PC-9 (cell line): ENCODE measurements around the gene ADSL. TPM values are rescaled to one million over a fixed set of nuclear protein-coding genes. Genes with fewer than 3 reads are reported as not detected.

ENCODE experiments used
- BruUV-seq: library from RNA; stranded (reverse); fragments of 400-500 nt; replicated peaks from 2 replicates; lab custom pipeline; 2021; lab: Mats Ljungman, UMichigan
- CTCF ChIA-PET: fragments of 300-600 bp; sonication (Branson Sonifier 250); formaldehyde crosslinking; loops from one replicate; lab custom pipeline; 2022; ENCODE audit warnings: antibody characterized with exemption; lab: Charles Lee
- POLR2A ChIA-PET: fragments of 300-600 bp; sonication (Branson Sonifier 250); formaldehyde crosslinking; loops from one replicate; lab custom pipeline; 2022; ENCODE audit warnings: antibody characterized with exemption; ENCODE audit not compliant: unreplicated experiment; lab: Charles Lee
- DNase-seq, 2 experiments: peaks; one replicate each; pipeline versions ENCODE4 v3.0.0 to v3.0.0-alpha.2; 2015 to 2022; ENCODE audit warnings: mixed read lengths in 1 of 2
- H2AFZ ChIP-seq: fragments of 200-600 bp; sonication (generic); 2 replicates; pipeline ENCODE4 v1.8.1; 2017; ENCODE audit warnings: antibody characterized with exemption
- H3F3A ChIP-seq: fragments of 200-600 bp; sonication (generic); 2 replicates; pipeline ENCODE4 v1.8.1; 2017; ENCODE audit warnings: antibody characterized with exemption, mild to moderate bottlenecking, low read depth; ENCODE audit not compliant: insufficient read depth
- H3K27ac ChIP-seq: fragments of 200-600 bp; sonication (generic); 2 replicates; pipeline ENCODE4 v1.6.1; 2016; ENCODE audit warnings: mixed run types
- H3K27me3 ChIP-seq: fragments of 200-600 bp; sonication (generic); 2 replicates; pipeline ENCODE4 v1.6.1; 2016; ENCODE audit warnings: low read depth, mixed run types; ENCODE audit not compliant: insufficient read depth
- H3K36me3 ChIP-seq: fragments of 200-600 bp; sonication (generic); 2 replicates; pipeline ENCODE4 v1.6.1; 2016; ENCODE audit warnings: low read depth, mixed run types
- H3K4me1 ChIP-seq: fragments of 200-600 bp; sonication (generic); replicated peaks from 2 replicates; pipeline ENCODE4 v1.6.1; 2016; ENCODE audit warnings: mixed run types; ENCODE audit not compliant: insufficient read depth
- H3K4me2 ChIP-seq: fragments of 200-600 bp; sonication (generic); 2 replicates; pipeline ENCODE4 v1.6.1; 2017; ENCODE audit warnings: mixed run types
- H3K4me3 ChIP-seq: fragments of 200-600 bp; sonication (generic); 2 replicates; pipeline ENCODE4 v1.6.1; 2016; ENCODE audit warnings: mixed run types
- H3K79me2 ChIP-seq: fragments of 200-600 bp; sonication (generic); 2 replicates; pipeline ENCODE4 v1.6.1; 2017; ENCODE audit warnings: low read depth, mixed run types
- H3K9me2 ChIP-seq: fragments of 200-600 bp; sonication (generic); 2 replicates; pipeline ENCODE4 v1.8.1; 2017; ENCODE audit warnings: mild to moderate bottlenecking; ENCODE audit not compliant: insufficient read depth
- H3K9me3 ChIP-seq: fragments of 200-600 bp; sonication (generic); 2 replicates; pipeline ENCODE4 v1.8.1; 2016; ENCODE audit warnings: low read depth; ENCODE audit not compliant: insufficient read depth
- H4K20me1 ChIP-seq: fragments of 200-600 bp; sonication (generic); 2 replicates; pipeline ENCODE4 v1.8.1; 2017; ENCODE audit not compliant: insufficient read depth
- EZH2 ChIP-seq: fragments of 200-600 bp; sonication (generic); IDR thresholded peaks from 2 replicates; pipeline ENCODE4 v1.8.0; 2017; ENCODE audit warnings: antibody characterized with exemption, low read depth
- intact Hi-C: fragments of 100-400 bp; cut with micrococcal nuclease; formaldehyde crosslinking; loops from one replicate; pipeline ENCODE4 v1.10.0; 2022; ENCODE audit not compliant: unreplicated experiment
- total RNA-seq: library from RNA; stranded (reverse); gene quantifications from 2 replicates; pipeline ENCODE4 v1.2.3, GENCODE V29; 2021
- TF ChIP-seq, protein P1 (sequence below): fragments of 200-600 bp; sonication (generic); conservative IDR thresholded peaks from 2 replicates; pipeline ENCODE4 v1.6.1; 2017; ENCODE audit warnings: mixed run types, antibody characterized with exemption, mild to moderate bottlenecking, moderate library complexity

ADSL gene
- total RNA-seq, 1 experiment from 2014 or later, result 56.2 TPM

DNA sequence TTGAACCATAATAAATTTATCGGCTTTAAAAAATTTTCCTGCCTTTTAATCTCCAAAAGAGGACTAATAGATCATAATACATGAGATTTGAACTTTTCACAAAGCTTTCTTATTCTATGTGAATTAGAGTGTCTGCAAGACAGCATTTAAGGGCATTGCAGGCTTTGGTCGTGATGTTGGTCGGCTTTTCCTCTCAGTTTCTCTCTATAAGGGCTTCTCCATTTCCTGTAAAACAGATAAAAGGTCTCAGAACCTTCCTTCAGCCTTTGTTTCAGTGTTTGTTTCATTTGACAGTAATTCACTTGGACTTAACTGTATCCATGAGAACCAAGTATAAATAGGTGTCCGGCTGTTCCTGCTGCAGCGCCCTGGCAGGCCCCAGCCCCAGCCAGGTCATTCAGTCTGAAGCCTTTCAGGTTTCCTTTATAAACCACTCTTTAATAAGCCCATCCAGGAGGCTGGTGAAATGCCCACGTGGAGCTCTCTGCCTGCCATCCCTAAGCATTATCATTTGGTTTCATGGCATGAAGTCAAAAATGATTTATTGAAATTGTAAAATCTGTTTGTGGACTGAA, 37.2 kb upstream of the ADSL start:
- Histone ChIP-seq H3K9me3 (no peaks in the 10 kb centered on the region), H4K20me1 (0 out of 2 replicates have a peak, but pooled peaks cover 8% of the 10 kb centered on the region), H3F3A (peaks cover 3% of the 10 kb centered on the region), H3K27me3 (no peaks in the 10 kb centered on the region), H3K79me2 (no peaks in the 10 kb centered on the region), H3K4me3 (no peak overlapping the region), H3K36me3 (peaks cover 44% of the 10 kb centered on the region), H3K4me1 (no peaks in the 10 kb centered on the region), H2AFZ (no peak overlapping the region), H3K4me2 (no peak overlapping the region), H3K27ac (no peak overlapping the region), H3K9me2 (no peaks in the 10 kb centered on the region)
- intact Hi-C loops, result no loop called here
- no peak for TF ChIP-seq EZH2
- TF ChIP-seq, protein P1, sequence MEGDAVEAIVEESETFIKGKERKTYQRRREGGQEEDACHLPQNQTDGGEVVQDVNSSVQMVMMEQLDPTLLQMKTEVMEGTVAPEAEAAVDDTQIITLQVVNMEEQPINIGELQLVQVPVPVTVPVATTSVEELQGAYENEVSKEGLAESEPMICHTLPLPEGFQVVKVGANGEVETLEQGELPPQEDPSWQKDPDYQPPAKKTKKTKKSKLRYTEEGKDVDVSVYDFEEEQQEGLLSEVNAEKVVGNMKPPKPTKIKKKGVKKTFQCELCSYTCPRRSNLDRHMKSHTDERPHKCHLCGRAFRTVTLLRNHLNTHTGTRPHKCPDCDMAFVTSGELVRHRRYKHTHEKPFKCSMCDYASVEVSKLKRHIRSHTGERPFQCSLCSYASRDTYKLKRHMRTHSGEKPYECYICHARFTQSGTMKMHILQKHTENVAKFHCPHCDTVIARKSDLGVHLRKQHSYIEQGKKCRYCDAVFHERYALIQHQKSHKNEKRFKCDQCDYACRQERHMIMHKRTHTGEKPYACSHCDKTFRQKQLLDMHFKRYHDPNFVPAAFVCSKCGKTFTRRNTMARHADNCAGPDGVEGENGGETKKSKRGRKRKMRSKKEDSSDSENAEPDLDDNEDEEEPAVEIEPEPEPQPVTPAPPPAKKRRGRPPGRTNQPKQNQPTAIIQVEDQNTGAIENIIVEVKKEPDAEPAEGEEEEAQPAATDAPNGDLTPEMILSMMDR, result no peak
- POLR2A ChIA-PET, result no interaction called here
- BruUV-seq, result no TSS peak
- no peak for DNase-seq
- CTCF ChIA-PET, result interaction anchor here (1.0 kb wide), 1 partner anchor 36 kb away, joined by 6 read pairs; no protein-coding TSS in a partner anchor

DNA sequence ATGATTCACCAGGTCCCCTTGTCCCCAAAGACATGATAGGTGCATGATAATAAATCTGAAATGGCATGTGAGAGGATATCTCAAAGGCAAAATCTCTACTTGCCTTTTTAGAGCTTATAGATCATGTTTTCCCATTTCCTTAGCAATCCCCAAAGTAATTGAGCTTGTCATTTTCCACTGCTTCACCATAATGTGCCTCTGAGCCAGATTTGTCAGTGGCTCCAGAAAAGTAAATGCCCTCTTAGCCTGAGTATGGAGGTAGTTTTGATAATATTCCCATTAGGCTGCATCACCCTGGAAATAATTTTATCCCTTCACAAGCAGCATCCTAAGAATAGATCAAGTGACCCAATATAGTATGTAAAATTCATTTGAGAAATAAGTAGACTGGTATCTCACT, 36.7 kb upstream of the ADSL start:
- no peaks in the 10 kb centered on the region for H3K79me2 ChIP-seq
- no peak overlapping the region for H3K4me3 ChIP-seq
- TF ChIP-seq EZH2, result no peak
- TF ChIP-seq, protein P1, result no peak
- H3K4me1 ChIP-seq, result no peaks in the 10 kb centered on the region
- H2AFZ ChIP-seq, result no peak overlapping the region
- CTCF ChIA-PET, result interaction anchor here (1.0 kb wide), 1 partner anchor 35 kb away, joined by 6 read pairs; no protein-coding TSS in a partner anchor
- no peaks in the 10 kb centered on the region for H3K9me2 ChIP-seq
- peaks cover 3% of the 10 kb centered on the region for H3F3A ChIP-seq
- BruUV-seq, result no TSS peak
- 0 out of 2 replicates have a peak, but pooled peaks cover 8% of the 10 kb centered on the region for H4K20me1 ChIP-seq
- POLR2A ChIA-PET, result no interaction called here
- no peak for DNase-seq
- H3K36me3 ChIP-seq, result peaks cover 44% of the 10 kb centered on the region
- no peaks in the 10 kb centered on the region for H3K27me3 ChIP-seq
- no peak overlapping the region for H3K4me2 ChIP-seq
- H3K27ac ChIP-seq, result no peak overlapping the region
- intact Hi-C loops, result no loop called here
- no peaks in the 10 kb centered on the region for H3K9me3 ChIP-seq

DNA sequence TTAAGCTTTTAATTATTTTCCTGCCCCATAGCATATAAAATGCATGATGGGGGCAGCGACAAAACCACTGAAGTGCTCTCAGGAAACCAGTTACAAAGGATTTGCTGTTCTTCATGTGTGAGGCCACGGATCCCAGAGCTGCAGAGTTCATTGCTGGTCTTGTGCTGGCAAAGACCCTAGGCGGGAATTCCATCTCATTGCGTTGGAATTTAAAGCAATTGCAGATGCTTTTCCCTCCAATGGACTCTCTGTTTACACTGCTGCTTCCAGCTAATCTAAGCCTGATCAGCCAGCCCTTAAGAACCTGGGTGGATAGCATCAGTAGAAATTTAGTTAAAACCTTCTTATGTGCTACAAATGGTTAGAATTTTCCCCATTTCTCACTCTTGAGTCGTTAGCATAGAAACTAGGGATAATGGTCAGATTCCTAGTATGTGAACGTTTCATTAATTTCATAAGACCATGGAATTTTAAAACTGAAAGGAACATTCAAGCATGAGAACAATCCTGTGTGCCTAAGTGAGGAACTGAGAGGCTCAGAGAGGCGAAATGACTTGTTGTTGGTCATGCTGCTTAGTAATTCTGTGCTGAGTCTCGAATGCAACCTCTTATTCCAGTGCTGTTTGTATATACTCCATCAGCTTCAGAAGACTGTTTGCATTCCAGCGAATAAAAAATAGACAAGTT, 36.1 kb upstream of the ADSL start:
- ChIA-PET CTCF (no interaction called here), POLR2A (no interaction called here)
- no peak for DNase-seq
- Histone ChIP-seq H3K36me3 (peaks cover 50% of the 10 kb centered on the region), H3K9me2 (no peaks in the 10 kb centered on the region), H3K4me2 (no peak overlapping the region), H3K27ac (no peak overlapping the region), H3K4me1 (no peaks in the 10 kb centered on the region), H4K20me1 (0 out of 2 replicates have a peak, but pooled peaks cover 3% of the 10 kb centered on the region), H2AFZ (no peak overlapping the region), H3K79me2 (no peaks in the 10 kb centered on the region), H3K27me3 (no peaks in the 10 kb centered on the region), H3K4me3 (no peak overlapping the region), H3F3A (peaks cover 3% of the 10 kb centered on the region; the same call in 1 of the 2 replicates), H3K9me3 (no peaks in the 10 kb centered on the region)
- no TSS peak for BruUV-seq
- TF ChIP-seq, protein P1, result no peak
- no peak for TF ChIP-seq EZH2
- intact Hi-C loops, result no loop called here
